ENCODE measurements around the gene RAB3IL1. TPM values are rescaled to one million over a fixed set of nuclear protein-coding genes. Genes with fewer than 3 reads are reported as not detected.

Gene RAB3IL1
- total RNA-seq, 3 donors from 2014 or later, result 11.7 to 27.9 (median 22.6) TPM

DNA sequence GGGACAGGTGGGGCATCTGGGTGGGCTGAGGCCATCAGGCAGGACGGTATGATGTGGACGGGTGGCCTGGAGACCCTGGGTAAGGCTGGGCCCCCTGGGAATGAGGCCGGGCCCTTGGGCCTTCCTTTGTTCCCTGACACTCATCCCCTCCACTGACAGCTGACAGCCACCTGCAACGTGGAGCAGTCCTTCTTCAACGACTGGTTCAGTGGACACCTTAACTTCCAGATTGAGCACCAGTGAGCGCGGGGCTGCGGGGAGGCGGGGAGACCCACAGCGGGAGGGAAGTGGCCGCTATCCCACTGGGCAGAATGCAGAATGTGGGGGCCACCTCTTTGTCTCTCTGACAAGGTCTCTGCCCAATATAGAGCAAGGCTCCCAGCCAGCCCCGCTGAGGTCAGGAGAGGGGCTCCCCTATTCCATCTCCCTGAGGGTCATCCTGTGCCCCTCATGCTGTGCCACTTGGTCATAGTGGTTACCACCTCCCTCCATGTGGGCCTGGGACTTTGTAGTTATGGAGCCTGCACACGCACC lies 53.8 kb downstream of the RAB3IL1 start:
- no peak for TF ChIP-seq CTCF (IDR thresholded peaks at IDR 0.05)
- intact Hi-C loops (cut with DNase I; ENCODE audit: low total_unique reads), result no loop called here
- no peaks in the 10 kb centered on the region for H3K27me3 ChIP-seq

DNA sequence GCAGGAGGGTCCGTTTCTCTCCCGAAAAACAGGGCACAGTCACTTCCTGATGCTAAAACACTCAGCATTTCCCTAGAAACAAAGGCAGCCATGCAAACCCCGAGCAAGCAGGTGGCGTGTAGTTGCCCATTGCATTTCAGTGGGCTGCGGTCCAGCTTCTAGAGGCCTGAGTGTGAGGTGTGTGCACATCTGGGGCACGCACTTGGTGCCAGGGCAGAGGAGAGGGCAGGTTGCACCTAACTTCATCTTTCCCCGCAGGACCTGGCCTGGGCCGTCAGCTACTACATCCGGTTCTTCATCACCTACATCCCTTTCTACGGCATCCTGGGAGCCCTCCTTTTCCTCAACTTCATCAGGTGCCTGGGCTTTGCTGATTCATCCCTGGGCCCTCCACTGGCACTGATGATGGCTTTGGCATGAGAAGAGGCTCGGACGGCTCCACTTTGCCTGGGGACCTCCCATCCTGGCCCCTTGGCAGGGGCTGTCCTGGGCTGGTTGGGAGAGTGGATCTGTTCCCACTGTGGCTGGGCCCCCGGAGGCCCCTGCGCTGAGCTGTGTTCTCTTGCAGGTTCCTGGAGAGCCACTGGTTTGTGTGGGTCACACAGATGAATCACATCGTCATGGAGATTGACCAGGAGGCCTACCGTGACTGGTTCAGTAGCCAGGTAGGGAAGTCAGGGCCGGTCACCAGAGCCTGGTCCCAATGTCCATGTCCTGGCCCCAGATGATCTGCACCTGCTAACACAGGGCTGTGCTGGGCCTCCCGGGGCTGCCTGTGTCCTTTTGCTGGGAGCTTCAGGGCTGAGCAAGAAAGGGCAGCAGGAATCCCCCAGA lies 54.4 kb downstream of the RAB3IL1 start:
- Histone ChIP-seq H3K36me3 (no peaks in the 10 kb centered on the region), H3K27ac (no peak overlapping the region), H3K9me3 (no peaks in the 10 kb centered on the region), H3K4me1 (no peaks in the 10 kb centered on the region), H3K27me3 (no peaks in the 10 kb centered on the region), H3K4me3 (no peak overlapping the region)
- no peak for DNase-seq (ENCODE audit: low spot score in 2 of 2)
- TF ChIP-seq POLR2A (IDR thresholded peaks at IDR 0.05) (no peak), CTCF (IDR thresholded peaks at IDR 0.05) (no peak), POLR2AphosphoS5 (IDR thresholded peaks at IDR 0.05) (no peak)
- intact Hi-C loops (cut with DNase I; ENCODE audit: low total_unique reads), result no loop called here

More for the DNA sequence above, 53.8 kb downstream of the RAB3IL1 start:
- no peaks in the 10 kb centered on the region for H3K4me1 ChIP-seq
- H3K27ac ChIP-seq, result no peak overlapping the region
- H3K36me3 ChIP-seq, result no peaks in the 10 kb centered on the region
- no peak overlapping the region for H3K4me3 ChIP-seq
- no peaks in the 10 kb centered on the region for H3K9me3 ChIP-seq
- no peak for DNase-seq (ENCODE audit: low spot score in 2 of 2)

- DNase-seq (ENCODE audit: low spot score in 2 of 2), result no peak
- H3K27ac ChIP-seq, result no peak overlapping the region
- intact Hi-C loops (cut with DNase I; ENCODE audit: low total_unique reads), result no loop called here
- no peaks in the 10 kb centered on the region for H3K27me3 ChIP-seq
- H3K4me3 ChIP-seq, result no peak overlapping the region
- no peak for TF ChIP-seq POLR2AphosphoS5 (IDR thresholded peaks at IDR 0.05)
- no peak for TF ChIP-seq CTCF (IDR thresholded peaks at IDR 0.05)
- no peak for TF ChIP-seq POLR2A (IDR thresholded peaks at IDR 0.05)
- no peaks in the 10 kb centered on the region for H3K36me3 ChIP-seq
- H3K4me1 ChIP-seq, result no peaks in the 10 kb centered on the region
- H3K9me3 ChIP-seq, result no peaks in the 10 kb centered on the region
These were observed 55.7 kb downstream of the RAB3IL1 start for GRCh38 chr11:61861634-61862033.

- Histone ChIP-seq H3K4me3 (no peak overlapping the region), H3K36me3 (no peaks in the 10 kb centered on the region)
- peak in 1 of 2 donors; percentile 40 for DNase-seq (ENCODE audit: low spot score in 2 of 2)
These were observed 57.1 kb downstream of the RAB3IL1 start for GRCh38 chr11:61860054-61860903.

More at GRCh38 chr11:61860054-61860903, 57.1 kb downstream of the RAB3IL1 start:
- TF ChIP-seq POLR2A (IDR thresholded peaks at IDR 0.05) (no peak), CTCF (IDR thresholded peaks at IDR 0.05) (no peak), POLR2AphosphoS5 (IDR thresholded peaks at IDR 0.05) (no peak)
- no peaks in the 10 kb centered on the region for H3K27me3 ChIP-seq
- H3K4me1 ChIP-seq, result no peaks in the 10 kb centered on the region
- H3K9me3 ChIP-seq, result no peaks in the 10 kb centered on the region
- H3K27ac ChIP-seq, result no peak overlapping the region
- intact Hi-C loops (cut with DNase I; ENCODE audit: low total_unique reads), result no loop called here

Measured in breast epithelium (tissue), 4 donors.